Endothelial cell of umbilical vein (primary cell): ENCODE results near the gene RNGTT. TPM values are rescaled to one million over a fixed set of nuclear protein-coding genes. Genes with fewer than 3 reads are reported as not detected.

Experiments used
- BruUV-seq: library from RNA; stranded (reverse); fragments of 400-500 nt; replicated peaks from 2 replicates; lab custom pipeline; 2021; lab: Mats Ljungman, UMichigan
- CTCF ChIA-PET: fragments of 300-600, 350-600 bp; sonication (Branson Sonifier 250); formaldehyde crosslinking; loops from one replicate; lab custom pipeline; 2021; ENCODE audit warnings: antibody characterized with exemption, inconsistent platforms; lab: Charles Lee
- POLR2A ChIA-PET: fragments of 300-600, 350-600 bp; sonication (Branson Sonifier 250); formaldehyde crosslinking; loops from one replicate; lab custom pipeline; 2021; ENCODE audit warnings: antibody characterized with exemption, inconsistent platforms; lab: Charles Lee
- DNase-seq: peaks from one replicate; pipeline ENCODE4 v3.0.0-alpha.2; 2011; ENCODE audit warnings: low read depth, low spot score
- FAIRE-seq: peaks from 2 replicates; lab custom pipeline; 2011; peaks lifted over from hg19 to GRCh38; lab: Jason Lieb, UNC
- H2AFZ ChIP-seq: 2 replicates; pipeline ENCODE4 v1.6.0; 2012; ENCODE audit warnings: low read depth, low read length, control low read depth, inconsistent platforms
- H3K27ac ChIP-seq: 2 replicates; pipeline ENCODE4 v1.5.1; 2011; ENCODE audit warnings: low read depth, mild to moderate bottlenecking, control low read depth, low read length, moderate library complexity; ENCODE audit not compliant: insufficient read depth
- H3K27me3 ChIP-seq, 2 experiments: 2 replicates each; pipeline versions ENCODE4 v1.6.0 to v1.6.1; 2011; ENCODE audit warnings: low read length in 2 of 2, mixed read lengths in 1 of 2; ENCODE audit not compliant: control insufficient read depth in 2 of 2, insufficient read depth in 2 of 2
- H3K36me3 ChIP-seq, 2 experiments: 2 replicates in 1 of 2; 3 replicates in 1 of 2; pipeline ENCODE4 v1.5.1; 2011; ENCODE audit warnings: low read length in 2 of 2, mild to moderate bottlenecking in 1 of 2, moderate library complexity in 1 of 2; ENCODE audit not compliant: control insufficient read depth in 2 of 2, insufficient read depth in 2 of 2; ENCODE audit errors: extremely low read depth in 1 of 2
- H3K4me1 ChIP-seq: 3 replicates; pipeline ENCODE4 v1.5.1; 2011; ENCODE audit warnings: mild to moderate bottlenecking, low read length; ENCODE audit not compliant: control insufficient read depth, insufficient read depth; ENCODE audit errors: extremely low read depth
- H3K4me2 ChIP-seq: 2 replicates; pipeline ENCODE4 v1.6.1; 2011; ENCODE audit warnings: low read length, control low read depth, mixed read lengths; ENCODE audit not compliant: insufficient read depth
- H3K4me3 ChIP-seq, 3 experiments: fragments of 200-600 bp in 1 of 3; sonication (generic), shearing (Covaris generic) in 1 of 3; replicated peaks in 1 of 3; 2 replicates each; pipeline ENCODE4 v1.5.1; 2011 to 2016; ENCODE audit warnings: control low read depth in 3 of 3, low read length in 3 of 3, mild to moderate bottlenecking in 2 of 3, inconsistent platforms in 1 of 3, low read depth in 1 of 3, moderate library complexity in 1 of 3; ENCODE audit not compliant: insufficient read depth in 1 of 3
- H3K79me2 ChIP-seq: 2 replicates; pipeline ENCODE4 v1.6.0; 2012; ENCODE audit warnings: low read length, inconsistent platforms; ENCODE audit not compliant: control insufficient read depth, insufficient read depth
- H3K9ac ChIP-seq: replicated peaks from 2 replicates; pipeline ENCODE3; 2011; ENCODE audit warnings: low read length, control low read depth; ENCODE audit not compliant: insufficient read depth; ENCODE audit errors: extremely low read depth
- H3K9me1 ChIP-seq: replicated peaks from 3 replicates; pipeline ENCODE4 v1.6.0; 2011; ENCODE audit warnings: mild to moderate bottlenecking, low read length; ENCODE audit not compliant: control insufficient read depth, insufficient read depth; ENCODE audit errors: extremely low read depth
- H3K9me3 ChIP-seq: replicated peaks from 2 replicates; pipeline ENCODE4 v1.5.1; 2012; ENCODE audit warnings: low read length, inconsistent platforms; ENCODE audit not compliant: control insufficient read depth, insufficient read depth
- H4K20me1 ChIP-seq: replicated peaks from 2 replicates; pipeline ENCODE3; 2011; ENCODE audit warnings: mild to moderate bottlenecking, low read length; ENCODE audit not compliant: control insufficient read depth, insufficient read depth; ENCODE audit errors: extremely low read depth
- EZH2 ChIP-seq: IDR thresholded peaks from 2 replicates; pipeline ENCODE4 v1.6.1; 2012; ENCODE audit warnings: borderline replicate concordance, low read depth, mild to moderate bottlenecking, moderate library complexity, low read length, inconsistent platforms; ENCODE audit not compliant: severe bottlenecking
- FOS ChIP-seq: IDR thresholded peaks from 2 replicates; pipeline ENCODE4 v1.6.1; 2011; ENCODE audit warnings: mild to moderate bottlenecking, low read length, moderate library complexity, borderline replicate concordance; ENCODE audit not compliant: insufficient read depth
- GATA2 ChIP-seq: IDR thresholded peaks from 2 replicates; pipeline ENCODE4 v1.7.0; 2011; ENCODE audit warnings: low read depth, mild to moderate bottlenecking, moderate library complexity, mixed read lengths, low read length; ENCODE audit not compliant: insufficient read length, insufficient read depth
- JUN ChIP-seq: IDR thresholded peaks from 2 replicates; pipeline ENCODE4 v1.6.1; 2011; ENCODE audit warnings: borderline replicate concordance, low read depth; ENCODE audit not compliant: insufficient read length, insufficient read depth
- MYC ChIP-seq: IDR thresholded peaks from one replicate; pipeline ENCODE4 v1.6.1; 2011; ENCODE audit warnings: mild to moderate bottlenecking, low read depth, low read length
- POLR2A ChIP-seq: IDR thresholded peaks from 2 replicates; pipeline ENCODE4 v1.6.1; 2012; ENCODE audit warnings: low read depth, mild to moderate bottlenecking, control low read depth, low read length
- POLR2AphosphoS5 ChIP-seq: IDR thresholded peaks from 2 replicates; pipeline ENCODE4 v1.6.1; 2012; ENCODE audit warnings: low read depth, mild to moderate bottlenecking, control low read depth, low read length, moderate library complexity; ENCODE audit not compliant: insufficient read depth
- dilution Hi-C: fragments of 300-500 bp; cut with MboI; formaldehyde crosslinking; loops from one replicate; pipeline ENCODE4 v1.15.0; 2019; ENCODE audit warnings: low sequenced_read_pairs; ENCODE audit not compliant: extremely low pct_ligation_motif_present
- intact Hi-C: fragments of 100-400 bp; cut with micrococcal nuclease; formaldehyde crosslinking; loops from one replicate; pipeline ENCODE4 v1.10.0; 2022
- polyA plus RNA-seq, 4 experiments: library from polyadenylated mRNA; depleted of rRNA in 3 of 4; stranded (reverse) in 3 of 4; unstranded in 1 of 4; fragments of >200 nt; gene quantifications; 2 replicates each; pipeline versions ENCODE4 v1.2.1 to v1.2.3, GENCODE V29; 2011 to 2012; ENCODE audit warnings: missing spikeins in 1 of 4
- total RNA-seq: library from RNA; stranded (reverse); gene quantifications from 2 replicates; pipeline ENCODE4 v1.2.3, GENCODE V29; 2021
- TF ChIP-seq, protein P1 (sequence below): IDR thresholded peaks from 2 replicates; pipeline ENCODE4 v1.6.1; 2011; ENCODE audit not compliant: insufficient read depth, insufficient read length
- TF ChIP-seq, protein P2 (sequence below), 2 donors: IDR thresholded peaks; 1 replicate in 1 of 2; 2 replicates in 1 of 2; pipeline ENCODE4 v1.5.1; 2011; ENCODE audit warnings: low read length in 2 of 2, mild to moderate bottlenecking in 2 of 2, moderate library complexity in 2 of 2, control low read depth in 1 of 2, inconsistent platforms in 1 of 2, low read depth in 1 of 2; ENCODE audit not compliant: insufficient read depth in 1 of 2; ENCODE audit errors: extremely low read depth in 1 of 2

The RNGTT gene
- total and polyA plus RNA-seq, 2 donors (not counting 3 experiments of a cell fraction or from before 2014, with no cell fraction given): 2.1 to 13.1 TPM

DNA sequence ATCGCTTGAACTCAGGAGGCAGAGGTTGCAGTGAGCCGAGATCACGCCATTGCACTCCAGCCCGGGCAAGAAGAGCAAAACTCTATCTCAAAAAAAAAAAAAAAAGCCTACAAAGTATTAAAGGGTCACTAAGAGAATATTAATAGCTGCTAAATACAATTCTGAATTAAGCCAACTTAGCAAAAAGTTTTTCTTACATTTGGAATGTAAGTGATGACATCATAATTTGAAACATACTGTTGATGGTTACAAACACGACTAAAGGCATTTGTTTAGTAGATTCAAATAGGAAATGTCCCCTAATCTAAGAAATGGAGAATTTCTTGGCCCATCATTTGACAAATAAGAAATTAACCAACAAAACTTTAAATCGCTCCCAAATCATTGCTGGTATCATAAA, 282.8 kb downstream of the RNGTT start:
- H3K27me3 ChIP-seq: no peaks in the 10 kb centered on the region
- H3K9ac ChIP-seq: no peak overlapping the region
- CTCF ChIA-PET: no interaction called here
- no peak overlapping the region for H2AFZ ChIP-seq
- H4K20me1 ChIP-seq: no peaks in the 10 kb centered on the region
- no peaks in the 10 kb centered on the region for H3K9me1 ChIP-seq
- peaks cover 7% of the 10 kb centered on the region for H3K4me1 ChIP-seq
- POLR2A ChIA-PET: no interaction called here
- no TSS peak for BruUV-seq
- DNase-seq: no peak
- TF ChIP-seq GATA2: no peak
- TF ChIP-seq POLR2A: no peak
- TF ChIP-seq, protein P1, sequence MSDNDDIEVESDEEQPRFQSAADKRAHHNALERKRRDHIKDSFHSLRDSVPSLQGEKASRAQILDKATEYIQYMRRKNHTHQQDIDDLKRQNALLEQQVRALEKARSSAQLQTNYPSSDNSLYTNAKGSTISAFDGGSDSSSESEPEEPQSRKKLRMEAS: no peak
- TF ChIP-seq MYC: no peak
- TF ChIP-seq EZH2: no peak
- TF ChIP-seq, protein P2, sequence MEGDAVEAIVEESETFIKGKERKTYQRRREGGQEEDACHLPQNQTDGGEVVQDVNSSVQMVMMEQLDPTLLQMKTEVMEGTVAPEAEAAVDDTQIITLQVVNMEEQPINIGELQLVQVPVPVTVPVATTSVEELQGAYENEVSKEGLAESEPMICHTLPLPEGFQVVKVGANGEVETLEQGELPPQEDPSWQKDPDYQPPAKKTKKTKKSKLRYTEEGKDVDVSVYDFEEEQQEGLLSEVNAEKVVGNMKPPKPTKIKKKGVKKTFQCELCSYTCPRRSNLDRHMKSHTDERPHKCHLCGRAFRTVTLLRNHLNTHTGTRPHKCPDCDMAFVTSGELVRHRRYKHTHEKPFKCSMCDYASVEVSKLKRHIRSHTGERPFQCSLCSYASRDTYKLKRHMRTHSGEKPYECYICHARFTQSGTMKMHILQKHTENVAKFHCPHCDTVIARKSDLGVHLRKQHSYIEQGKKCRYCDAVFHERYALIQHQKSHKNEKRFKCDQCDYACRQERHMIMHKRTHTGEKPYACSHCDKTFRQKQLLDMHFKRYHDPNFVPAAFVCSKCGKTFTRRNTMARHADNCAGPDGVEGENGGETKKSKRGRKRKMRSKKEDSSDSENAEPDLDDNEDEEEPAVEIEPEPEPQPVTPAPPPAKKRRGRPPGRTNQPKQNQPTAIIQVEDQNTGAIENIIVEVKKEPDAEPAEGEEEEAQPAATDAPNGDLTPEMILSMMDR (IDR thresholded peaks at IDR 0.05; ENCODE audit: extremely low read depth in 1 of 2, insufficient read depth in 1 of 2, low read depth in 1 of 2, low read length in 2 of 2): no peak
- TF ChIP-seq FOS: no peak
- no peak for TF ChIP-seq JUN
- no peak for TF ChIP-seq POLR2AphosphoS5
- H3K79me2 ChIP-seq: no peaks in the 10 kb centered on the region
- no peak for FAIRE-seq
- intact Hi-C loops: no loop called here
- H3K4me2 ChIP-seq: no peak overlapping the region
- H3K27ac ChIP-seq: no peak overlapping the region
- H3K36me3 ChIP-seq: no peaks in the 10 kb centered on the region
- no peak overlapping the region for H3K4me3 ChIP-seq
- dilution Hi-C loops: no loop called here
- no peaks in the 10 kb centered on the region for H3K9me3 ChIP-seq
